NK-92 treated with Interleukin-12 subunit alpha and Interleukin-12 subunit beta, amount 100 ng/mL, for 24 hours (cell line): Measurements from ENCODE around the gene PLSCR3.
A peak's percentile ranks its signal among the peaks of the same experiment; 100 is the strongest.

Experiments used
- DNase-seq: peaks from one replicate; lab custom pipeline; 2025; lab: John Stamatoyannopoulos, UW

Gene PLSCR3

GRCh38 chr17:7426203-7426863, 32.0 kb upstream of the PLSCR3 start:
- no peak for DNase-seq

- no peak for DNase-seq
Observed at GRCh38 chr17:7425756-7426155, 31.4 kb upstream of the PLSCR3 start.

GRCh38 chr17:7425316-7425715, 31.0 kb upstream of the PLSCR3 start, which contains the start of gene SPEM2:
Gene SPEM2 (plus strand): TSS chr17:7425616. CDS start chr17:7425689, 73 bp downstream.
- DNase-seq: no peak

- no peak for DNase-seq
Observed at GRCh38 chr17:7423679-7424078, 29.4 kb upstream of the PLSCR3 start.

- no peak for DNase-seq
Observed at GRCh38 chr17:7421186-7421585, 26.9 kb upstream of the PLSCR3 start.

- DNase-seq: no peak
Observed at GRCh38 chr17:7419819-7420610, 25.7 kb upstream of the PLSCR3 start, which contains the start of gene SPEM1. Gene SPEM1 (plus strand): TSS chr17:7420324. CDS start chr17:7420385, 61 bp downstream.

GRCh38 chr17:7418472-7419152, 24.3 kb upstream of the PLSCR3 start:
- DNase-seq: no peak

- DNase-seq: no peak
Observed at GRCh38 chr17:7417056-7417655, 22.8 kb upstream of the PLSCR3 start.

- no peak for DNase-seq
Observed at GRCh38 chr17:7416323-7416722, 22.0 kb upstream of the PLSCR3 start.

- DNase-seq: no peak
Observed at GRCh38 chr17:7415784-7416183, 21.5 kb upstream of the PLSCR3 start.

- DNase-seq: no peak
Observed at GRCh38 chr17:7414837-7415236, 20.5 kb upstream of the PLSCR3 start.

- DNase-seq: no peak
Observed at GRCh38 chr17:7413346-7413985, 19.1 kb upstream of the PLSCR3 start.

GRCh38 chr17:7411427-7411750, 17.1 kb upstream of the PLSCR3 start:
- DNase-seq: no peak

GRCh38 chr17:7410634-7411426, 16.5 kb upstream of the PLSCR3 start:
- peak; percentile 15 for DNase-seq

GRCh38 chr17:7409716-7410115, 15.4 kb upstream of the PLSCR3 start:
- no peak for DNase-seq

- DNase-seq: no peak
Observed at GRCh38 chr17:7408863-7409262, 14.5 kb upstream of the PLSCR3 start.

GRCh38 chr17:7408252-7408727, 14.0 kb upstream of the PLSCR3 start:
- no peak for DNase-seq

- no peak for DNase-seq
Observed at GRCh38 chr17:7407485-7408251, 13.3 kb upstream of the PLSCR3 start, which contains the start of gene NLGN2. Gene NLGN2 (plus strand): TSS chr17:7407845. CDS start chr17:7408256, 411 bp downstream.

- no peak for DNase-seq
Observed at GRCh38 chr17:7407082-7407481, 12.8 kb upstream of the PLSCR3 start.

- no peak for DNase-seq
Observed at GRCh38 chr17:7406235-7406825, 12.0 kb upstream of the PLSCR3 start.
